Mesendoderm (in vitro differentiated cells): Measurements from ENCODE around the gene PAOX.
A peak's percentile ranks its signal among the peaks of the same experiment; 100 is the strongest.

Source experiments
- DNase-seq: peaks from one replicate; pipeline ENCODE4 v3.0.0; 2013
- H2AK5ac ChIP-seq: 2 replicates; pipeline ENCODE4 v1.6.1; 2013; ENCODE audit warnings: low read length, inconsistent platforms
- H2BK120ac ChIP-seq: 2 replicates; pipeline ENCODE4 v1.6.1; 2013; ENCODE audit warnings: low read depth, mild to moderate bottlenecking, low read length, moderate library complexity, mixed read lengths
- H2BK15ac ChIP-seq: replicated peaks from 2 replicates; pipeline ENCODE4 v1.6.1; 2013; ENCODE audit warnings: low read depth, mild to moderate bottlenecking, moderate library complexity
- H2BK5ac ChIP-seq: 2 replicates; pipeline ENCODE4 v1.6.1; 2013; ENCODE audit warnings: low read length, inconsistent platforms
- H3K18ac ChIP-seq: 2 replicates; pipeline ENCODE4 v1.6.1; 2013; ENCODE audit warnings: mild to moderate bottlenecking, low read length, mixed read lengths
- H3K23ac ChIP-seq: one replicate; pipeline ENCODE4 v1.6.1; 2013; ENCODE audit warnings: low read length
- H3K27ac ChIP-seq: 2 replicates; pipeline ENCODE4 v1.5.1; 2013; ENCODE audit warnings: low read depth, mild to moderate bottlenecking, inconsistent platforms, low read length, moderate library complexity
- H3K27me3 ChIP-seq: 2 replicates; pipeline ENCODE4 v1.6.1; 2013; ENCODE audit warnings: low read length, control low read depth, mild to moderate bottlenecking, inconsistent platforms; ENCODE audit not compliant: insufficient read depth, poor library complexity
- H3K36me3 ChIP-seq: 2 replicates; pipeline ENCODE4 v1.6.1; 2013; ENCODE audit warnings: low read length, inconsistent platforms; ENCODE audit not compliant: control insufficient read depth, insufficient read depth
- H3K4ac ChIP-seq: one replicate; pipeline ENCODE4 v1.6.1; 2013; ENCODE audit warnings: low read depth, mild to moderate bottlenecking, low read length, moderate library complexity
- H3K4me1 ChIP-seq: 2 replicates; pipeline ENCODE4 v1.6.1; 2013; ENCODE audit warnings: low read depth, low read length, inconsistent platforms; ENCODE audit not compliant: control insufficient read depth
- H3K4me2 ChIP-seq: 2 replicates; pipeline ENCODE4 v1.6.1; 2013; ENCODE audit warnings: low read length
- H3K4me3 ChIP-seq: 2 replicates; pipeline ENCODE4 v1.5.1; 2013; ENCODE audit warnings: mild to moderate bottlenecking, low read length
- H3K56ac ChIP-seq: one replicate; pipeline ENCODE4 v1.6.1; 2013; ENCODE audit warnings: low read length
- H3K79me1 ChIP-seq: 2 replicates; pipeline ENCODE4 v1.6.1; 2013; ENCODE audit warnings: low read length, inconsistent platforms
- H3K79me2 ChIP-seq: 2 replicates; pipeline ENCODE4 v1.6.1; 2013; ENCODE audit warnings: mild to moderate bottlenecking, low read length; ENCODE audit not compliant: control insufficient read depth, insufficient read depth
- H3K9ac ChIP-seq: 2 replicates; pipeline ENCODE4 v1.6.1; 2013; ENCODE audit warnings: low read length, inconsistent platforms
- H4K5ac ChIP-seq: one replicate; pipeline ENCODE4 v1.6.1; 2013; ENCODE audit warnings: low read length
- H4K8ac ChIP-seq: one replicate; pipeline ENCODE4 v1.6.1; 2013; ENCODE audit warnings: low read depth, mild to moderate bottlenecking, control low read depth, low read length, moderate library complexity
- WGBS: extraction: QIAGEN DNeasy Blood & Tissue Kit; methylation state at CpG from one replicate; pipeline ENCODE4 v1.1.7; 2013; ENCODE audit warnings: low lambda C conversion rate, missing lambda C conversion rate; ENCODE audit not compliant: insufficient coverage; ENCODE audit errors: extremely low coverage; 5-methylcytosine and 5-hydroxymethylcytosine counted together

Gene PAOX

GRCh38 chr10:133336118-133336576 is 42.9 kb upstream of the PAOX start:
- no peak overlapping the region for H2AK5ac ChIP-seq
- H3K27me3 ChIP-seq = peaks cover 33% of the 10 kb centered on the region
- H3K23ac ChIP-seq = no peak overlapping the region
- H2BK120ac ChIP-seq = no peak overlapping the region
- no peak overlapping the region for H3K4me3 ChIP-seq
- H3K4me1 ChIP-seq = no peaks in the 10 kb centered on the region
- H3K9ac ChIP-seq = no peak overlapping the region
- DNase-seq = no peak
- no peak overlapping the region for H2BK5ac ChIP-seq
- no peaks in the 10 kb centered on the region for H3K36me3 ChIP-seq
- no peak overlapping the region for H2BK15ac ChIP-seq
- H3K27ac ChIP-seq = no peak overlapping the region
- H3K4ac ChIP-seq = no peak overlapping the region
- no peak overlapping the region for H4K5ac ChIP-seq
- no peaks in the 10 kb centered on the region for H3K79me1 ChIP-seq
- H3K56ac ChIP-seq = no peak overlapping the region
- no peak overlapping the region for H3K18ac ChIP-seq
- no CpG with 5 or more reads among the region's 41 CpGs for WGBS
- no peaks in the 10 kb centered on the region for H3K79me2 ChIP-seq
- H4K8ac ChIP-seq = no peak overlapping the region
- H3K4me2 ChIP-seq = no peak overlapping the region

- H2AK5ac ChIP-seq = no peak within 1 kb of the TSS
- peaks cover 33% of the 10 kb centered on the region for H3K27me3 ChIP-seq
- H4K8ac ChIP-seq = no peak within 1 kb of the TSS
- no peak within 1 kb of the TSS for H2BK5ac ChIP-seq
- H3K18ac ChIP-seq = no peak within 1 kb of the TSS
- H3K56ac ChIP-seq = no peak within 1 kb of the TSS
- H3K4me1 ChIP-seq = no peaks in the 10 kb centered on the region
- no peak within 1 kb of the TSS for H4K5ac ChIP-seq
- H3K79me1 ChIP-seq = no peaks in the 10 kb centered on the region
- no CpG with 5 or more reads among the region's 63 CpGs for WGBS
- no peak within 1 kb of the TSS for H2BK120ac ChIP-seq
- H3K4me2 ChIP-seq = no peak within 1 kb of the TSS
- no peak within 1 kb of the TSS for H3K27ac ChIP-seq
- no peak within 1 kb of the TSS for H2BK15ac ChIP-seq
- peak; percentile 56 for DNase-seq
- H3K79me2 ChIP-seq = no peaks in the 10 kb centered on the region
- H3K4me3 ChIP-seq = no peak within 1 kb of the TSS
- H3K36me3 ChIP-seq = no peaks in the 10 kb centered on the region
- no peak within 1 kb of the TSS for H3K23ac ChIP-seq
- no peak within 1 kb of the TSS for H3K4ac ChIP-seq
- H3K9ac ChIP-seq = no peak within 1 kb of the TSS
Observed at GRCh38 chr10:133336577-133337369, 42.3 kb upstream of the PAOX start, which contains the start of gene CALY. CALY (minus strand) TSS chr10:133336896; CDS start chr10:133328989, 7,907 bp downstream.

GRCh38 chr10:133337370-133337725 is 41.7 kb upstream of the PAOX start:
- H3K4me3 ChIP-seq = no peak overlapping the region
- H3K27me3 ChIP-seq = peaks cover 30% of the 10 kb centered on the region
- no peaks in the 10 kb centered on the region for H3K79me1 ChIP-seq
- no peak overlapping the region for H3K18ac ChIP-seq
- H3K56ac ChIP-seq = no peak overlapping the region
- no peaks in the 10 kb centered on the region for H3K79me2 ChIP-seq
- no CpG with 5 or more reads among the region's 3 CpGs for WGBS
- no peak overlapping the region for H3K9ac ChIP-seq
- H4K5ac ChIP-seq = no peak overlapping the region
- H3K36me3 ChIP-seq = no peaks in the 10 kb centered on the region
- H3K4ac ChIP-seq = no peak overlapping the region
- no peaks in the 10 kb centered on the region for H3K4me1 ChIP-seq
- no peak overlapping the region for H2BK120ac ChIP-seq
- H3K23ac ChIP-seq = no peak overlapping the region
- no peak overlapping the region for H2BK15ac ChIP-seq
- H3K27ac ChIP-seq = no peak overlapping the region
- H4K8ac ChIP-seq = no peak overlapping the region
- H3K4me2 ChIP-seq = no peak overlapping the region
- H2AK5ac ChIP-seq = no peak overlapping the region
- no peak for DNase-seq
- no peak overlapping the region for H2BK5ac ChIP-seq

- H3K27ac ChIP-seq = no peak overlapping the region
- H3K4ac ChIP-seq = no peak overlapping the region
- H3K27me3 ChIP-seq = peaks cover 23% of the 10 kb centered on the region
- no peak overlapping the region for H3K18ac ChIP-seq
- H3K23ac ChIP-seq = no peak overlapping the region
- no peak overlapping the region for H3K56ac ChIP-seq
- H2AK5ac ChIP-seq = no peak overlapping the region
- no peak overlapping the region for H2BK5ac ChIP-seq
- no peak overlapping the region for H4K5ac ChIP-seq
- DNase-seq = no peak
- no peaks in the 10 kb centered on the region for H3K4me1 ChIP-seq
- no peak overlapping the region for H4K8ac ChIP-seq
- no peak overlapping the region for H2BK120ac ChIP-seq
- no peak overlapping the region for H3K4me2 ChIP-seq
- no peak overlapping the region for H2BK15ac ChIP-seq
- H3K79me1 ChIP-seq = no peaks in the 10 kb centered on the region
- H3K4me3 ChIP-seq = no peak overlapping the region
- no peaks in the 10 kb centered on the region for H3K79me2 ChIP-seq
- 100% methylated on average over 8 of the region's 10 CpGs for WGBS
- no peak overlapping the region for H3K9ac ChIP-seq
- no peaks in the 10 kb centered on the region for H3K36me3 ChIP-seq
Observed at GRCh38 chr10:133338080-133339071, 40.7 kb upstream of the PAOX start.

- no peak overlapping the region for H3K56ac ChIP-seq
- no peak overlapping the region for H3K4me2 ChIP-seq
Observed at GRCh38 chr10:133339708-133340380, 39.2 kb upstream of the PAOX start.

More at GRCh38 chr10:133339708-133340380, 39.2 kb upstream of the PAOX start:
- H3K27ac ChIP-seq = no peak overlapping the region
- H3K79me1 ChIP-seq = no peaks in the 10 kb centered on the region
- no peak overlapping the region for H3K23ac ChIP-seq
- 100% methylated on average over 2 of the region's 13 CpGs for WGBS
- H3K18ac ChIP-seq = no peak overlapping the region
- no peak overlapping the region for H2AK5ac ChIP-seq
- no peak overlapping the region for H2BK5ac ChIP-seq
- no peak for DNase-seq
- H4K5ac ChIP-seq = no peak overlapping the region
- H3K79me2 ChIP-seq = no peaks in the 10 kb centered on the region
- H3K36me3 ChIP-seq = no peaks in the 10 kb centered on the region
- H4K8ac ChIP-seq = no peak overlapping the region
- H3K4me3 ChIP-seq = no peak overlapping the region
- H3K4me1 ChIP-seq = no peaks in the 10 kb centered on the region
- H3K4ac ChIP-seq = no peak overlapping the region
- H3K9ac ChIP-seq = no peak overlapping the region
- no peak overlapping the region for H2BK120ac ChIP-seq
- peaks cover 18% of the 10 kb centered on the region for H3K27me3 ChIP-seq
- H2BK15ac ChIP-seq = no peak overlapping the region
